ENCODE measurements around the gene ZNF846.
"Not testable (repeated sequence)": the region's sequence is repeated elsewhere in the genome, so short reads cannot be mapped to it uniquely, and the experiment has no call there.

Gene ZNF846

GRCh38 chr19:9784163-9784496 lies 15.6 kb upstream of the ZNF846 start:
- not testable (repeated sequence) for DNase-seq (ENCODE audit: low spot score)

GRCh38 chr19:9782338-9782737 lies 13.8 kb upstream of the ZNF846 start:
- DNase-seq (ENCODE audit: low spot score) = no peak

- DNase-seq (ENCODE audit: low spot score) = no peak
Measured at GRCh38 chr19:9757544-9758501, 10.7 kb downstream of the ZNF846 start.

GRCh38 chr19:9752701-9753443 lies 15.7 kb downstream of the ZNF846 start:
- no peak for DNase-seq (ENCODE audit: low spot score)

- no peak for DNase-seq (ENCODE audit: low spot score)
Measured at GRCh38 chr19:9751446-9751845, 17.1 kb downstream of the ZNF846 start.

GRCh38 chr19:9741476-9742171 lies 26.9 kb downstream of the ZNF846 start:
- DNase-seq (ENCODE audit: low spot score) = peak; percentile 22

- DNase-seq (ENCODE audit: low spot score) = no peak
Measured at GRCh38 chr19:9735986-9736385, 32.6 kb downstream of the ZNF846 start.

GRCh38 chr19:9730056-9730455 lies 38.5 kb downstream of the ZNF846 start:
- DNase-seq (ENCODE audit: low spot score) = not testable (repeated sequence)

- no peak for DNase-seq (ENCODE audit: low spot score)
Measured at GRCh38 chr19:9729162-9729561, 39.4 kb downstream of the ZNF846 start.

- DNase-seq (ENCODE audit: low spot score) = no peak
Measured at GRCh38 chr19:9727644-9728043, 40.9 kb downstream of the ZNF846 start.

- DNase-seq (ENCODE audit: low spot score) = not testable (repeated sequence)
Measured at GRCh38 chr19:9725508-9726201, 42.9 kb downstream of the ZNF846 start.

GRCh38 chr19:9724157-9724556 lies 44.4 kb downstream of the ZNF846 start:
- no peak for DNase-seq (ENCODE audit: low spot score)

GRCh38 chr19:9721861-9722260 lies 46.7 kb downstream of the ZNF846 start:
- no peak for DNase-seq (ENCODE audit: low spot score)

- no peak for DNase-seq (ENCODE audit: low spot score)
Measured at GRCh38 chr19:9720541-9720940, 48.0 kb downstream of the ZNF846 start.

GRCh38 chr19:9711815-9712214 lies 56.7 kb downstream of the ZNF846 start:
- no peak for DNase-seq (ENCODE audit: low spot score)

GRCh38 chr19:9709305-9709704 lies 59.2 kb downstream of the ZNF846 start:
- DNase-seq (ENCODE audit: low spot score) = no peak

- no peak for DNase-seq (ENCODE audit: low spot score)
Measured at GRCh38 chr19:9705836-9706235, 62.7 kb downstream of the ZNF846 start.

GRCh38 chr19:9702186-9702585 lies 66.4 kb downstream of the ZNF846 start:
- no peak for DNase-seq (ENCODE audit: low spot score)

All from LoVo (cell line).